ENCODE data around the gene LRRC56.

Gene LRRC56

DNA sequence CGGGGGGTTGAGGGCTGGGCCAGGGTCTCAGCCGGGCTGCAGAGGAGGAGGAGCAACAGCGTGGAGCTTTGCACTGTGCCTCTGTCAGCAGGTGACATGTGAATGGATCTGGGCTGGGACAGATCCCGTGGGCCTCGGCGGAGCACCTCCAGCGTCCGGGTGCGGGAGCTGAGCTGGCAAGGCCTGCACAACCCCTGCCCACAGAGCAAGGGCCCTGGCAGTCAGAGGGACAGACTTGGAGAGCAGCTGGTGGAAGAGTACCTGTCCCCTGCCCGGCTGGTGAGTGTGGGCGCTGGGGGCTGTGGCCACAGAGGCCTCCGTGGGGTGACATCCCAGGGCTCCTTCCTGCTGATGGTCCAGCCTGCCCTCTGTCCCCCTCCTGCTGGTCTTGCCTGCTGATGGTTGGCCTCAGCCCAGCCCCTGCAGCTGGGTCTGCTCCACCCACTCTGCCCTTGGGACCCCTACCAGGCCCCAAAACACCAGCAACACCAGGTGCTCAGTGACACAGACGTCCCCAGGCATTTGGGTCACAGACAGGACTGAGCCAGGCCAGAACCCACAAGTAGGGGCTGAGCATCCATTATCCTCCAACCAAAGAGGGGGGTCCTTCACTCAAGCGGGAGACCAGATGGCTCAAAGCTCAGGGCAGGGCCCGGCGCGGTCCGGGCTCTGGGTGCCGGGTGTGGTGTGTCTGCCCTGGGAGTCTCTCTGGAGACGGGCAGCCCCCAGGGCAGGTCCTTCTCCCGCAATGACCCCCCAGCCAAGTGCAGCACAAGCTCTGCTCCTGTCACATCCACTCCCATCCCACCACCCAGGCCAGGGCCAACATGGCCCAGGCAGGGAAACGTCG is 3.5 kb downstream of the LRRC56 start:
- no peak for DNase-seq (ENCODE audit: low read depth)

DNA sequence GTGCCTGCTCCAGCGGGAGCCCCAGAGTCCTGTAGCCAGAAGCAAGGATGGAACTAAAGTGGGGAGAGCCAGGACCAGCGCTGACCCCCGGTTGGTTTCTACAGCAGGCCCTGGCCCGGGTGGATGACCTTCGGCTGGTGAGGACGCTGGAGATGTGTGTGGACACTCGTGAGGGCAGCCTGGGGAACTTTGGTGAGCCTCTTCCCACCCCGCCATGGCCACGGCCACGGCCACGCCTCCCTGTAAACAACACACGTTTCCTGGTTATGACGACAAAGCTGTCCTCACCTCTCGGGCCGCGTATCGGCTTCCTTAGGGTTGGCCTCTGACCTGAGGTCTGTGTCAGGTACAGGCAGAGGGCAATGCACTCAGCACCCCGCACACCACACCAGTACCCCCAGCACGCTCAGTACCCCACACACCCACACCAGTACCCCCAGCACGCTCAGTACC is 4.1 kb downstream of the LRRC56 start:
- no peak for DNase-seq (ENCODE audit: low read depth)

DNA sequence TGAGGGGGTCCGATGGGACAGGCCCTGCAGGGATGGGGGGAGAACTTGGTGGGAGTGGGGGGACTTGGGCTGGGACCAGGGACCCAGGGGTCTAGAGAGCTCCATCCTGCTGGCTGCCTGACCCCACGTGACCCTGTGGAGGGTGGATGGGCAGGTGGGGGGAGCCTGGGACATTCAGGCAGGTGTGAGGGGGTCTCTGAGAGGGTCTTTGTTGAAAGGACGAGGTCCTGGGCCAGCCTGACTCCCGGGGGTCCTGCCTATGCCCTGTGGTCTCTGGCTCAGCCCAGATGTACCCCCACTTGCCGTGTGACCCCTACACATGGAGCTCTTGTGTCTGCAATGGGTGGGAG is 7.5 kb downstream of the LRRC56 start:
- no peak for DNase-seq (ENCODE audit: low read depth)

- no peak for DNase-seq (ENCODE audit: low read depth)
Observed at GRCh38 chr11:545171-545570, 7.8 kb downstream of the LRRC56 start.

GRCh38 chr11:548700-549603 is 11.6 kb downstream of the LRRC56 start:
- no peak for DNase-seq (ENCODE audit: low read depth)

DNA sequence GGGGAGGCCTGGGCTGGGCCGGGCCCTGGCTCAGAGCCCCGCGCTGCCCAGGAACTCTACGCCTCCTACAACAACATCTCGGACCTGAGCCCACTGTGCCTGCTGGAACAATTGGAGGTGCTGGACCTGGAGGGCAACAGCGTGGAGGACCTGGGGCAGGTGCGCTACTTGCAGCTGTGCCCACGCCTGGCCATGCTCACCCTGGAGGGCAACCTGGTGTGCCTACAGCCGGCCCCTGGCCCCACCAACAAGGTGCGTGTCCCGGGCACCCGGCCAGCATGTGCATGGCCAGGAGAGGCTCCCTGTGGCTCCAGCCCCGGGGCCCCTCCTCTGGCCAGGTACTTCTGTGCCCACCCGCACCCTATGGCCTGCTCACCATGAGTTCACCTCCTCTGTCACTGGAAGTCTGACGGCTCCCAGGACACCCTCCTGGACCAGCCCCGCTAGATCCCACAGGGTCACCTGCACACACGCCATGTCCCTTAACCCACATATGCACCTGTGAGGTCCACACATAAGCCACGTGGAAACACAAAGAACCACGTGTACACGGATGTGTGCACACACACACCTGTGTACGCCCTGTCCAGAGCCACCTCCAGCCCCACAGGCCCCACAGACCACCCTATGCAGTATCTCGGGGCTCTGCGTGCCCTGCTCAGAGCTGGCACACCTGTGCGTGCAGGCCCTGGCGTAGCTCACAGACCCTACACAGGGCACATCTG is 12.9 kb downstream of the LRRC56 start:
- no peak for DNase-seq (ENCODE audit: low read depth)

- no peak for DNase-seq (ENCODE audit: low read depth)
Observed at GRCh38 chr11:550746-551085, 13.4 kb downstream of the LRRC56 start.

DNA sequence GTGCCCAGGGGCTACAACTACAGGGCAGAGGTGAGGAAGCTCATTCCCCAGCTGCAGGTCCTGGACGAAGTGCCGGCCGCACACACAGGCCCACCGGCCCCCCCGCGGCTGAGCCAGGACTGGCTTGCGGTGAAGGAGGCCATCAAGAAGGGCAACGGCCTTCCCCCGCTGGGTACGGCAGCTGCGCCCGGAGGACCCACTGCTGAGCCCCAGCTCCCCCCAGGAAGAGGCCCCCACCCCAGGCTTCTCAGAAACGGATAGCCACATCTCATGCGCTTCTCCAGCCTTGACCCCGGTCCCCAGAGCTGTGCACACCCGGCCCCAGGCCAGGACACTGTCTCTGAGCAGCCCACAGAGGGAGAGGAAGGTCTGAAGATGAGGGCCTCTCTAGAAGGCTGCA is 13.8 kb downstream of the LRRC56 start:
- DNase-seq (ENCODE audit: low read depth) = no peak

GRCh38 chr11:551596-551995 is 14.3 kb downstream of the LRRC56 start:
- DNase-seq (ENCODE audit: low read depth) = no peak

GRCh38 chr11:553083-553987 is 16.0 kb downstream of the LRRC56 start:
- DNase-seq (ENCODE audit: low read depth) = no peak

DNA sequence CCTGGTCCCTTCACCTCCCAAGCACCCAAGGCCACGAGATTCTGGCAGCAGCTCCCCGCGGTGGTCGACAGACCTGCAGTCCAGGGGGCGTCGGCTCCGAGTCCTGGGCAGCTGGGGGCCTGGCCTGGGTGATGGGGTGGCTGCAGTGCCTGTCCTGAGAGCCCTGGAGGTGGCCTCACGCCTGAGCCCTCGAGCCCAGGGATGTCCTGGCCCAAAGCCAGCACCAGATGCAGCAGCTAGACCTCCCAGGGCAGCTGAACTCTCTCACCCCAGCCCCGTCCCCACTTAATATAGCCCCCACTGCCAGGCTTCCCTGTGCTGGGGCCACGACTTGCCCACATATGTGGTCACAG is 16.6 kb downstream of the LRRC56 start:
- DNase-seq (ENCODE audit: low read depth) = no peak

GRCh38 chr11:554428-555226 is 17.3 kb downstream of the LRRC56 start:
- no peak for DNase-seq (ENCODE audit: low read depth)

GRCh38 chr11:555227-555779 is 18.0 kb downstream of the LRRC56 start:
- no peak for DNase-seq (ENCODE audit: low read depth)

DNA sequence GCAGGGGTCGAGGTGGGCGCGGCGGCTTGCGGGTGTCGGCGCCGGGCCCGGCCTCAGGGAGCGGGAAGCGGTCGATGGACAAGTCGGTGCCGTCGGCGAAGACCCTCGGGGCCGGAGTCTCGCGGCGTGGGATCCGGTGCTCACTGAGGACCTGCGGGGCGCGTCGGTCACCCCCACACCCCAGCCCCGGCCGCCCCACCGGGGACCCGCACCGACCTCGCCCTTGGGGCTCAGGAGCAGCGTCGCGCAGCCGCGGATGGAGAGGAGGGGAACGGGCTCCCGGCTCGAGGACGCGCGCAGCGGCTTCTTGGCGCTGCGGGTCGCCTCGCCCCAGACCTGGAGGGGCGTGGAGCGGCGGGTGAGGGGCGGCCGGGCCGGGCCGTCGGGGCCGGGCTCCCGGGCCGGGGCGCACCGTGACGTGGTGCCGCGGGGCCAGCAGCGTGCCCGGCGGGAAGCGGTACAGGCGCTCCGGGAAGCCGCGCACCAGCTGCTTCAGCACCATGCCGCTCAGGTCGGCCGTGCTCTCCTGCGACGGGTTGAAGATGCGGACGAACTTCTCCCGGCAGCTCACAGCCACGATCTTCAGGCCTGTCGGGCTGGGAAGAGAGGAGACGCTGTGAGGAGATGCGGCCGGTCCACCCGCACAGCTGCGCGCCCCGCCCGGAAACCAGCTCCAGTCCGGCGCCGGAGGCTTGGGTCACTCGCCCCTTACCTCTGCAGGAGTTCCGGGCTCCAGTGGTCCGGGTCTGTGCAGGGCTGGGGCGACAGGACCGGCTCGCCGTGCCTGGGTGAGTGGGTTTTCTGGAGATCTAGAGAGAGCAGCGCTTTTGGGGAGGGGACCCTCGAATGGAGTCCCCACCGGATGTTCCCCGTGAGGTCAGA is 18.7 kb downstream of the LRRC56 start:
- no peak for DNase-seq (ENCODE audit: low read depth)

- no peak for DNase-seq (ENCODE audit: low read depth)
Observed at GRCh38 chr11:556662-557256, 19.4 kb downstream of the LRRC56 start.

- DNase-seq (ENCODE audit: low read depth) = no peak
Observed at GRCh38 chr11:557328-558132, 20.2 kb downstream of the LRRC56 start.

DNA sequence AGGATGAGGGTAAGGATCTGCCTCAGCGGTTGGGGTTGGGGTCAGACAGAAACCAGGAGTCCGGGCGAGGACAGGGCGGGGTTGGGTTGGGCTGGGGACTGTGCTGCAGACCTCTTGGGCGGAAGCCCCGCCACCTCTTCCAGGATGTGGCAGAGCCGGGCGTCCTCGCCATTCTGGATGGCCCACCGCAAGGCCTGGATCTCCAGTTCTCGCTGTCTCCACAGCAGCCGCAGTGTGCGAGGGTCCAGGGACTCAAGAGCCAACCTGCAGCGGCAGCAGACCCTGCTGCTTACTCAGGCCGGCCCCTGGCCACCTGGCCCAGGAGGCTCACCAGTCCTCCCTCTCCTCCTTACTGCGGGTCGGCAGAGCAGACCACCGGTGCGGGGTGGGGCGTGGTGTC is 21.2 kb downstream of the LRRC56 start:
- no peak for DNase-seq (ENCODE audit: low read depth)

DNA sequence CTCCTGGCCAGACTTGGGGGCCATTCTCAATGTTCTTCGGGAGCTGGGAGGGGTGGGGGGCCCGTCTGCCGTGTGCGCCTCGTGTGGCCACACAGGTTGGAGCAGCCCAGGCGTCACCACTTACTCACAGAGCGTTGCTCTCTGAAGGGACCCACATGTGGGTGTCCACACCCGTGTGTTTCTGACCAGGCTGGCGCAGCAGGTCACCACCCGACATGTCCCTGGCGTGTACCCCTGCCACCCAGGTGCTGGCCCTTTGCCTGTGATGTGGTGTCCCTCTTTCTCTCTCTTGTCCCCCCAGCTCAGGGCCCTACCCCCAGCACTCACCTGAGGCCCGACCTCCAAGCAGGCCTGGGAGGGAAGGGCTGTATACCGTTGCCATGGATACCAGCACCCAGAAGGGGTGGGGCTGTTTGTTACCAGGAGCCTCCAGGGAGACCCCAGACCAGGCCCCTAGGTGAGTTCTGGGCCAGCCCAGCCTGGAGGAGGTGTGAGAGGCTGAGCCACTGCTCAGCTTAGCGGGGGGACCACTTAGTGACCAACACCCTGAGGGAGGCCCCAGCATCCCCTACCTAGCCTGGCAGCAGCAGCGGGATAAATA is 21.8 kb downstream of the LRRC56 start:
- no peak for DNase-seq (ENCODE audit: low read depth)
